GM18526 (cell line): ENCODE data around the gene ITGB5.

Experiments
- POLR2A ChIP-seq: IDR thresholded peaks from 3 replicates; pipeline ENCODE4 v1.6.1; 2011; ENCODE audit not compliant: insufficient read length; ENCODE audit errors: extremely low read depth

The ITGB5 gene

GRCh38 chr3:124773351-124774326 lies 113.5 kb downstream of the ITGB5 start:
- no peak for TF ChIP-seq POLR2A

GRCh38 chr3:124772081-124772831 lies 114.9 kb downstream of the ITGB5 start:
- TF ChIP-seq POLR2A, result no peak

GRCh38 chr3:124771083-124771445 lies 116.1 kb downstream of the ITGB5 start:
- no peak for TF ChIP-seq POLR2A

- TF ChIP-seq POLR2A, result no peak
These were observed 116.7 kb downstream of the ITGB5 start for GRCh38 chr3:124770336-124771082.

- no peak for TF ChIP-seq POLR2A
These were observed 117.7 kb downstream of the ITGB5 start for GRCh38 chr3:124769462-124769861.

- no peak for TF ChIP-seq POLR2A
These were observed 118.4 kb downstream of the ITGB5 start for GRCh38 chr3:124768812-124769211.

GRCh38 chr3:124767691-124768090 lies 119.5 kb downstream of the ITGB5 start:
- no peak for TF ChIP-seq POLR2A

- TF ChIP-seq POLR2A, result no peak
These were observed 119.9 kb downstream of the ITGB5 start for GRCh38 chr3:124767264-124767663.

- TF ChIP-seq POLR2A, result no peak
These were observed 120.8 kb downstream of the ITGB5 start for GRCh38 chr3:124766113-124767095.

GRCh38 chr3:124765197-124765840 lies 121.8 kb downstream of the ITGB5 start:
- no peak for TF ChIP-seq POLR2A

GRCh38 chr3:124764746-124765145 lies 122.4 kb downstream of the ITGB5 start:
- no peak for TF ChIP-seq POLR2A

- no peak for TF ChIP-seq POLR2A
These were observed 123.4 kb downstream of the ITGB5 start for GRCh38 chr3:124763644-124764358.

GRCh38 chr3:124763206-124763605 lies 124.0 kb downstream of the ITGB5 start:
- no peak for TF ChIP-seq POLR2A
